ENCODE measurements around the gene HOXC12.

Gene HOXC12

GRCh38 chr12:53929527-53929926 lies 25.2 kb upstream of the HOXC12 start:
- no peak for DNase-seq (ENCODE audit: low read depth)
- TF ChIP-seq CTCF (IDR thresholded peaks at IDR 0.05; ENCODE audit: insufficient read depth, low read depth, low read length, missing control alignments): no peak
- H3K4me3 ChIP-seq (ENCODE audit: low read depth, low read length): no peak overlapping the region

- no peak for TF ChIP-seq CTCF (IDR thresholded peaks at IDR 0.05; ENCODE audit: insufficient read depth, low read depth, low read length, missing control alignments)
- DNase-seq (ENCODE audit: low read depth): no peak
- H3K4me3 ChIP-seq (ENCODE audit: low read depth, low read length): no peak overlapping the region
These were observed 24.0 kb upstream of the HOXC12 start for GRCh38 chr12:53930591-53931255.

GRCh38 chr12:53931844-53932581 lies 22.7 kb upstream of the HOXC12 start:
- no peak for TF ChIP-seq CTCF (IDR thresholded peaks at IDR 0.05; ENCODE audit: insufficient read depth, low read depth, low read length, missing control alignments)
- H3K4me3 ChIP-seq (ENCODE audit: low read depth, low read length): no peak overlapping the region
- DNase-seq (ENCODE audit: low read depth): no peak

GRCh38 chr12:53932915-53933314 lies 21.8 kb upstream of the HOXC12 start:
- no peak overlapping the region for H3K4me3 ChIP-seq (ENCODE audit: low read depth, low read length)
- TF ChIP-seq CTCF (IDR thresholded peaks at IDR 0.05; ENCODE audit: insufficient read depth, low read depth, low read length, missing control alignments): no peak

GRCh38 chr12:53935383-53936341 lies 19.0 kb upstream of the HOXC12 start:
- DNase-seq (ENCODE audit: low read depth): no peak
- no peak overlapping the region for H3K4me3 ChIP-seq (ENCODE audit: low read depth, low read length)
- TF ChIP-seq CTCF (IDR thresholded peaks at IDR 0.05; ENCODE audit: insufficient read depth, low read depth, low read length, missing control alignments): no peak

More at GRCh38 chr12:53932915-53933314, 21.8 kb upstream of the HOXC12 start:
- DNase-seq (ENCODE audit: low read depth): no peak

GRCh38 chr12:53937099-53937498 lies 17.6 kb upstream of the HOXC12 start:
- no peak for DNase-seq (ENCODE audit: low read depth)
- no peak for TF ChIP-seq CTCF (IDR thresholded peaks at IDR 0.05; ENCODE audit: insufficient read depth, low read depth, low read length, missing control alignments)
- no peak overlapping the region for H3K4me3 ChIP-seq (ENCODE audit: low read depth, low read length)

All from GM12865 (cell line).